Fibroblast of villous mesenchyme (primary cell): ENCODE measurements around the gene MC3R. TPM values are rescaled to one million over a fixed set of nuclear protein-coding genes. Genes with fewer than 3 reads are reported as not detected.

Experiments used
- DNase-seq: peaks from one replicate; pipeline ENCODE4 v3.0.0-alpha.2; 2010; ENCODE audit warnings: low read depth
- H3K4me3 ChIP-seq: 2 replicates; pipeline ENCODE4 v1.5.1; 2011; ENCODE audit warnings: low read depth, mild to moderate bottlenecking, low read length
- total RNA-seq: library from RNA; depleted of rRNA; stranded (reverse); fragments of >200 nt; gene quantifications from 2 replicates; pipeline ENCODE4 v1.2.3, GENCODE V29; 2012
- TF ChIP-seq, protein P1 (sequence below): IDR thresholded peaks from 2 replicates; pipeline ENCODE4 v1.5.1; 2012; ENCODE audit warnings: low read depth, mild to moderate bottlenecking, low read length; ENCODE audit not compliant: insufficient read depth

The MC3R gene
- total RNA-seq, 1 donor = not detected

GRCh38 chr20:56244259-56244658 is 4.3 kb upstream of the MC3R start:
- TF ChIP-seq, protein P1, sequence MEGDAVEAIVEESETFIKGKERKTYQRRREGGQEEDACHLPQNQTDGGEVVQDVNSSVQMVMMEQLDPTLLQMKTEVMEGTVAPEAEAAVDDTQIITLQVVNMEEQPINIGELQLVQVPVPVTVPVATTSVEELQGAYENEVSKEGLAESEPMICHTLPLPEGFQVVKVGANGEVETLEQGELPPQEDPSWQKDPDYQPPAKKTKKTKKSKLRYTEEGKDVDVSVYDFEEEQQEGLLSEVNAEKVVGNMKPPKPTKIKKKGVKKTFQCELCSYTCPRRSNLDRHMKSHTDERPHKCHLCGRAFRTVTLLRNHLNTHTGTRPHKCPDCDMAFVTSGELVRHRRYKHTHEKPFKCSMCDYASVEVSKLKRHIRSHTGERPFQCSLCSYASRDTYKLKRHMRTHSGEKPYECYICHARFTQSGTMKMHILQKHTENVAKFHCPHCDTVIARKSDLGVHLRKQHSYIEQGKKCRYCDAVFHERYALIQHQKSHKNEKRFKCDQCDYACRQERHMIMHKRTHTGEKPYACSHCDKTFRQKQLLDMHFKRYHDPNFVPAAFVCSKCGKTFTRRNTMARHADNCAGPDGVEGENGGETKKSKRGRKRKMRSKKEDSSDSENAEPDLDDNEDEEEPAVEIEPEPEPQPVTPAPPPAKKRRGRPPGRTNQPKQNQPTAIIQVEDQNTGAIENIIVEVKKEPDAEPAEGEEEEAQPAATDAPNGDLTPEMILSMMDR = no peak
- H3K4me3 ChIP-seq = no peak overlapping the region
- DNase-seq = no peak

DNA sequence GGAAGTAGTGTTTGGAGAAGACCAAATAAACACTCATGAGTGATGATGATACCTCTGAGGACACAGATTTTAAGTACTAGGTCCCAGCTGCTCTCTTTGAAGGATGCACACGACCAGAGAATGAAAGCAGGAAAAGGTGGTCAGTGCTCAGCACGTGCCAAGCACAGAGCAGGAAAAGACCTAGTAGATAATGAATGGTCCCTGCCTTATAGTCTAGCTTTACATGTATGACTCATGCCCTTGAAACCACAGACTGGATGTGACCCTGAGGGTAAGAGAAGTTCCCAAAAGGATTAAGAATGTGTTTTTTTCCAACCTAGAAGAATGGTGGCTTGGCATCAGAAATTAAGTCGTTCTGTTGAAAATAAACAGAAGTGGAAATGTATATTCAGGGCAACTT is 2.8 kb upstream of the MC3R start:
- peak; percentile 59 for DNase-seq
- no peak overlapping the region for H3K4me3 ChIP-seq
- TF ChIP-seq, protein P1 = no peak

DNA sequence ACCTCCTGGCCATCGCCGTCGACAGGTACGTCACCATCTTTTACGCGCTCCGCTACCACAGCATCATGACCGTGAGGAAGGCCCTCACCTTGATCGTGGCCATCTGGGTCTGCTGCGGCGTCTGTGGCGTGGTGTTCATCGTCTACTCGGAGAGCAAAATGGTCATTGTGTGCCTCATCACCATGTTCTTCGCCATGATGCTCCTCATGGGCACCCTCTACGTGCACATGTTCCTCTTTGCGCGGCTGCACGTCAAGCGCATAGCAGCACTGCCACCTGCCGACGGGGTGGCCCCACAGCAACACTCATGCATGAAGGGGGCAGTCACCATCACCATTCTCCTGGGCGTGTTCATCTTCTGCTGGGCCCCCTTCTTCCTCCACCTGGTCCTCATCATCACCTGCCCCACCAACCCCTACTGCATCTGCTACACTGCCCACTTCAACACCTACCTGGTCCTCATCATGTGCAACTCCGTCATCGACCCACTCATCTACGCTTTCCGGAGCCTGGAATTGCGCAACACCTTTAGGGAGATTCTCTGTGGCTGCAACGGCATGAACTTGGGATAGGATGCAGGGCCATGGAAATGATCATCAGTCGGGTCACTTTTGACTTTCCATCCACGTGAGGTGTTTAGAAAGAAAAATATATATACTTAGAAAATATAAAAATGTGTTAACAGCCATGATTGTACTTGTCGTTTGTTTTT is 868 bp downstream of the MC3R start:
- DNase-seq = peak; percentile 36
- H3K4me3 ChIP-seq = no peak overlapping the region
- TF ChIP-seq, protein P1 = peak; percentile 64

- no peak for DNase-seq
Measured at GRCh38 chr20:56249956-56250355, 1.4 kb downstream of the MC3R start.

GRCh38 chr20:56257604-56258003 is 9.1 kb downstream of the MC3R start:
- TF ChIP-seq, protein P1 = no peak
- DNase-seq = no peak
- H3K4me3 ChIP-seq = no peak overlapping the region

More at GRCh38 chr20:56249956-56250355, 1.4 kb downstream of the MC3R start:
- TF ChIP-seq, protein P1 = no peak
- H3K4me3 ChIP-seq = no peak overlapping the region

DNA sequence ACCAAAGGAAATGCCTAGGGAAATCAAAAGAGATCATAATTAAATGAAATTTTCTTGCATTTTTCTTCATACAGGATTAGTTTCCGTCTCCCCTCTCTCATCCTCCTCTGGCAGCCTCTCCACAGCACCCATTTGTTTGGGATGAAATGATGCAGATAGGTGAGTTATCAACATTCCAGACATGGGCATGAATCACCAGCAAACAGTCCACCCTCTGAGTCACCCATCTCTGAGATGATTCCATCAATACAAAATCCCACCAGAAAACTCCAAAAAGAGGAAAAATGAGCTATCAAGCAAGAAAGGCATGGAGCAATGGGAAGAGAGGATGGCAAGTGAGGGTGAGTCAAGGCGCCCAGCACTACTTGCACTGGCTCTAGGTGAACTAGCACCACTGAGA is 11.4 kb downstream of the MC3R start:
- DNase-seq = no peak
- H3K4me3 ChIP-seq = no peak overlapping the region
- TF ChIP-seq, protein P1 = no peak

- DNase-seq = no peak
- TF ChIP-seq, protein P1 = no peak
- H3K4me3 ChIP-seq = no peak overlapping the region
Measured at GRCh38 chr20:56268536-56268935, 20.0 kb downstream of the MC3R start.
